AG09319 (cell line): ENCODE results near the gene SLIT3.
A peak's percentile ranks its signal among the peaks of the same experiment; 100 is the strongest.
"Not testable (repeated sequence)": the region's sequence is repeated elsewhere in the genome, so short reads cannot be mapped to it uniquely, and the experiment has no call there.

Source experiments
- DNase-seq: peaks from one replicate; pipeline ENCODE4 v3.0.0-alpha.2; 2010; ENCODE audit warnings: low read depth; ENCODE audit errors: extremely low read depth
- TF ChIP-seq, protein P1 (sequence below): IDR thresholded peaks from 2 replicates; pipeline ENCODE4 v1.5.1; 2011; ENCODE audit warnings: low read depth, mild to moderate bottlenecking, inconsistent platforms, low read length, moderate library complexity

SLIT3 gene

GRCh38 chr5:168747987-168748777 is 552.8 kb downstream of the SLIT3 start:
- TF ChIP-seq, protein P1, sequence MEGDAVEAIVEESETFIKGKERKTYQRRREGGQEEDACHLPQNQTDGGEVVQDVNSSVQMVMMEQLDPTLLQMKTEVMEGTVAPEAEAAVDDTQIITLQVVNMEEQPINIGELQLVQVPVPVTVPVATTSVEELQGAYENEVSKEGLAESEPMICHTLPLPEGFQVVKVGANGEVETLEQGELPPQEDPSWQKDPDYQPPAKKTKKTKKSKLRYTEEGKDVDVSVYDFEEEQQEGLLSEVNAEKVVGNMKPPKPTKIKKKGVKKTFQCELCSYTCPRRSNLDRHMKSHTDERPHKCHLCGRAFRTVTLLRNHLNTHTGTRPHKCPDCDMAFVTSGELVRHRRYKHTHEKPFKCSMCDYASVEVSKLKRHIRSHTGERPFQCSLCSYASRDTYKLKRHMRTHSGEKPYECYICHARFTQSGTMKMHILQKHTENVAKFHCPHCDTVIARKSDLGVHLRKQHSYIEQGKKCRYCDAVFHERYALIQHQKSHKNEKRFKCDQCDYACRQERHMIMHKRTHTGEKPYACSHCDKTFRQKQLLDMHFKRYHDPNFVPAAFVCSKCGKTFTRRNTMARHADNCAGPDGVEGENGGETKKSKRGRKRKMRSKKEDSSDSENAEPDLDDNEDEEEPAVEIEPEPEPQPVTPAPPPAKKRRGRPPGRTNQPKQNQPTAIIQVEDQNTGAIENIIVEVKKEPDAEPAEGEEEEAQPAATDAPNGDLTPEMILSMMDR: peak; percentile 46
- DNase-seq: no peak

GRCh38 chr5:168746893-168747640 is 553.9 kb downstream of the SLIT3 start:
- TF ChIP-seq, protein P1: no peak
- no peak for DNase-seq

DNA sequence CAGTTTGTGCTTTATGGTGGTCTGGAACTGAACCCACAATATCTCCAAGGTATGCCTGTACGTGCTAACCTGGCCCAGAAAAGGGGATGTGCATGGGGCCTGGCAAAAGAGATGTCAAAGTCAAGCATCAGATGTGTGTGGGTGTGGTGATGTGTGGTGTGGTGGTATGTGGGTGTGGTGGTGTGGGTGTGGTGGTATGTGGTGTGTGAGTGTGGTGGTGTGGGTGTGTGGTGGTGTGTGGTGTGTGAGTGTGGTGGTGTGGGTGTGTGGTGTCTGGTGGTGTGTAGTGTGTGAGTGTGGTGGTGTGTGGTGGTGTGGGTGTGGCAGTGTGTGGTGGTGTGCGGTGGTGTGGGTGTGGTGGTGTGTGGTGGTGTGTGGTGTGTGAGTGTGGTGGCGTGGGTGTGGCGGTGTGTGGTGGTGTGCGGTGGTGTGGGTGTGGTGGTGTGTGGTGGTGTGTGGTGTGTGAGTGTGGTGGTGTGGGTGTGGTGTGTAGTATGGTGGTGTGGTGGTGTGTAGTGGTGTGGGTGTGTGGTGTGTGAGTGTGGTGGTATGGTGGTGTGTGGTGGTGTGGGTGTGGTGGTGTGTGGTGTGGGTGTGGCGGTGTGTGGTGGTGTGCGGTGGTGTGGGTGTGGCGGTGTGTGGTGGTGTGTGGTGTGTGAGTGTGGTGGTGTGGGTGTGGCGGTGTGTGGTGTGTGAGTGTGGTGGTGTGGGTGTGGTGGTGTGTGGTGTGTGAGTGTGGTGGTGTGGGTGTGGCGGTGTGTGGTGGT is 554.6 kb downstream of the SLIT3 start:
- not testable (repeated sequence) for DNase-seq

GRCh38 chr5:168743617-168744016 is 557.3 kb downstream of the SLIT3 start:
- TF ChIP-seq, protein P1: no peak
- DNase-seq: no peak

GRCh38 chr5:168742311-168742710 is 558.6 kb downstream of the SLIT3 start:
- not testable (repeated sequence) for DNase-seq

- DNase-seq: no peak
- TF ChIP-seq, protein P1: no peak
These were observed 560.1 kb downstream of the SLIT3 start for GRCh38 chr5:168740811-168741213.

DNA sequence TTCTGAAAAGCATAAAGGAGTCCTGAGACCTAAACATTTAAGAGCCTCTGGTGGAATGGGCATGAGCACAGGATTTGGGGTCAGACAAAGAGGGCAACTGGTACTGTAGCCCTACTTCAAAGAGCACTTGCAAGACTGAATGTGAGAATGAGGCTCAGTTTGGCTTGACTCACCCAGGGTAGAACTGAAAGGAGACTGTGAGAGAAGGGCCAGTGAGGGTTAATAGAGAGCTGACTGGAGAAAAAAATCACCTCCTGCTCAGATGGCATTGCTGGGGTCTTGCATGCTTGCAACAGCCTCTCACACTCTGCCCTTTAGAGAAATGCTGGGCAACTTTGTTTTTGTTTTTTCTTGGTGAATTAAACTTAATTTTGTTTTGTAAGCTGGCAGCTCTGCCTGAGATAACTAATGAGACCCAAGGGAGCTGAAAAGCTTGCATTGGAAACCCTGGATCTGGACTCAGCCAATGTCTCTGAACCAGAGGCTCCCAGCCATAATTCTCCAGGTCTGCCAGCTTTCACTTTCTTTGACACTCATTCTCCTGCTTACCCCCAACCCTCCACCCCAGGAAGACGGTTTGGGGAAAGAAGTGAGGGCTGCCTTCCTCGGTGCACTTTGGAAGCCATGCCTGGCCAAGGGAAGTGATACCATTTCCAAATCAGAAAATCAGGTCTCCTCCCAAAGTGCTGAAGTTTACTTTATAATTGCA is 560.7 kb downstream of the SLIT3 start:
- DNase-seq: no peak
- TF ChIP-seq, protein P1: no peak
